Measurements from ENCODE around the gene SPRY4.
"Not testable (repeated sequence)": the region's sequence is repeated elsewhere in the genome, so short reads cannot be mapped to it uniquely, and the experiment has no call there.

Gene SPRY4

DNA sequence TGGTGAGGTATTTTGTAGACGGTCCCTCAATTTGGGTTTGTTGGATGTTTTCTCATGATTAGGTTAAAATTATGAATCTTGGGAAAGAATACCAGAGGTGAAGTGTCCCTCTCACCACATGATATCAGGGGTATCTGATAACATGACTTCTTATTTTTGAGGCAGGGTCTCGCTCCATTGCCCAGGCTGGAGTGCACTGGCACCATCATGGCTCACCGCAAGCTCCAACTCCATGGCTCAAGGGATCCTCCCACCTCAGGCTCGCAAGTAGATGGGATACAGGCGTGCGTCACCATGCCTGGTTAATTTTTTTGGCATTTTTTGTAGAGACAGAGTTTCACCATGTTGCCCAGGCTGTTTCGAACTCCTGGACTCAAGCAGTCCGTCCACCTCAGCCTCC, 24.1 kb downstream of the SPRY4 start:
- H3K79me2 ChIP-seq (ENCODE audit: control insufficient read depth, low read length): no peaks in the 10 kb centered on the region

DNA sequence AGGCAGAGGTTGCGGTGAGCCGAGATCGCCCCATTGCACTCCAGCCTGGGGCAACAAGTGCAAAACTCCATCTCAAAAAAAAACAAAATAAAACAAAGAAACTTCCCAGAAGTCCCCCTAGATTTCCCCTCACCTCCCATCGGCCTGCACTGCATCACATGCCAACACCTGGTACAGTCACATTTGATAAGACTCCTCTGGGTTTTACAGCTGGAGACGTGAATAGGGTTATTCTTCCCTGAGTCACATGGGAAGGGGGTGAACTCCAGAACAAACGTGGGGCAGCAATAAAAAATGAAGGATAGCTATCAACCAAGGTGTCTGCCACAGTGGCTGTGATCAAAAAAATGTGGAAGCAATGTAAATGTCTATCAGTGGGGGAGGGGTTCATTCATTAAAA, 26.0 kb downstream of the SPRY4 start:
- no peaks in the 10 kb centered on the region for H3K79me2 ChIP-seq (ENCODE audit: control insufficient read depth, low read length)

More for the DNA sequence above, 24.1 kb downstream of the SPRY4 start:
- no peaks in the 10 kb centered on the region for H3K36me3 ChIP-seq (ENCODE audit: control insufficient read depth, low read length)
- no peak overlapping the region for H3K4me2 ChIP-seq (ENCODE audit: low read length)
- no peaks in the 10 kb centered on the region for H4K20me1 ChIP-seq (ENCODE audit: control insufficient read depth, insufficient read depth, low read depth, low read length)
- no peak for TF ChIP-seq EZH2phosphoT487 (IDR thresholded peaks at IDR 0.05; ENCODE audit: borderline replicate concordance, low read length)
- TF ChIP-seq, protein P1, sequence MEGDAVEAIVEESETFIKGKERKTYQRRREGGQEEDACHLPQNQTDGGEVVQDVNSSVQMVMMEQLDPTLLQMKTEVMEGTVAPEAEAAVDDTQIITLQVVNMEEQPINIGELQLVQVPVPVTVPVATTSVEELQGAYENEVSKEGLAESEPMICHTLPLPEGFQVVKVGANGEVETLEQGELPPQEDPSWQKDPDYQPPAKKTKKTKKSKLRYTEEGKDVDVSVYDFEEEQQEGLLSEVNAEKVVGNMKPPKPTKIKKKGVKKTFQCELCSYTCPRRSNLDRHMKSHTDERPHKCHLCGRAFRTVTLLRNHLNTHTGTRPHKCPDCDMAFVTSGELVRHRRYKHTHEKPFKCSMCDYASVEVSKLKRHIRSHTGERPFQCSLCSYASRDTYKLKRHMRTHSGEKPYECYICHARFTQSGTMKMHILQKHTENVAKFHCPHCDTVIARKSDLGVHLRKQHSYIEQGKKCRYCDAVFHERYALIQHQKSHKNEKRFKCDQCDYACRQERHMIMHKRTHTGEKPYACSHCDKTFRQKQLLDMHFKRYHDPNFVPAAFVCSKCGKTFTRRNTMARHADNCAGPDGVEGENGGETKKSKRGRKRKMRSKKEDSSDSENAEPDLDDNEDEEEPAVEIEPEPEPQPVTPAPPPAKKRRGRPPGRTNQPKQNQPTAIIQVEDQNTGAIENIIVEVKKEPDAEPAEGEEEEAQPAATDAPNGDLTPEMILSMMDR (IDR thresholded peaks at IDR 0.05; ENCODE audit: low read depth, low read length, poor library complexity, severe bottlenecking): no peak
- no peaks in the 10 kb centered on the region for H3F3A ChIP-seq (ENCODE audit: control insufficient read depth, insufficient read depth)
- no peaks in the 10 kb centered on the region for H3K9me3 ChIP-seq (ENCODE audit: control insufficient read depth, insufficient read depth, low read length)
- no peaks in the 10 kb centered on the region for H3K9me2 ChIP-seq (replicated peaks; ENCODE audit: control insufficient read depth, low read length)
- H3K27ac ChIP-seq (ENCODE audit: low read depth, low read length): no peak overlapping the region
- H3K4me1 ChIP-seq (ENCODE audit: control insufficient read depth, low read length): no peaks in the 10 kb centered on the region
- H3K4me3 ChIP-seq (ENCODE audit: low read length): no peak overlapping the region
- H3K27me3 ChIP-seq (ENCODE audit: control insufficient read depth, low read length): peaks cover 4% of the 10 kb centered on the region

DNA sequence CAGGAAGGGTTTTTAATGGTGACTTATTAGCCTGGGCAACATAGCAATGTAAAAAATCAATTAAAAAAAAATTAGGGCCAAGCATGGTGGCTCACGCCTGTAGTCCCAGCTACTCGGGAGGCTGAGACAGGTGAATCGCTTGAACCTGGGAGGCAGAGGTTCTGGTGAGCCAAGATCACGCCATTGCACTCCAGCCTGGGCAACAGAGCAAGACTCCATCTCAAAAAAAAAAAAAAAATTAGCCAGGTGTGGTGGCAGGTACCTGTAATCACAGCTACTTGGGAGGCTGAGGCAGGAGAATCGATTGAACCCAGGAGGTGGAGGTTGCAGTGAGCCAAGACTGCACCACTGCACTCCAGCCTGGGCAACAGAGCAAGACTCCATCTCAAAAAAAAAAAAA, 27.0 kb downstream of the SPRY4 start:
- H3K4me3 ChIP-seq (ENCODE audit: low read length); H3K36me3 ChIP-seq (ENCODE audit: control insufficient read depth, low read length); H3F3A ChIP-seq (ENCODE audit: control insufficient read depth, insufficient read depth); H3K27me3 ChIP-seq (ENCODE audit: control insufficient read depth, low read length); H4K20me1 ChIP-seq (ENCODE audit: control insufficient read depth, insufficient read depth, low read depth, low read length); H3K79me2 ChIP-seq (ENCODE audit: control insufficient read depth, low read length); H3K4me1 ChIP-seq (ENCODE audit: control insufficient read depth, low read length); H3K9me2 ChIP-seq (replicated peaks; ENCODE audit: control insufficient read depth, low read length); H3K4me2 ChIP-seq (ENCODE audit: low read length); H3K9me3 ChIP-seq (ENCODE audit: control insufficient read depth, insufficient read depth, low read length); H3K27ac ChIP-seq (ENCODE audit: low read depth, low read length): not testable (repeated sequence)

More for the DNA sequence above, 26.0 kb downstream of the SPRY4 start:
- Histone ChIP-seq H3K27me3 (ENCODE audit: control insufficient read depth, low read length) (peaks cover 4% of the 10 kb centered on the region), H3K4me2 (ENCODE audit: low read length) (no peak overlapping the region), H3K4me1 (ENCODE audit: control insufficient read depth, low read length) (no peaks in the 10 kb centered on the region), H3K4me3 (ENCODE audit: low read length) (no peak overlapping the region), H3K9me2 (replicated peaks; ENCODE audit: control insufficient read depth, low read length) (no peaks in the 10 kb centered on the region), H4K20me1 (ENCODE audit: control insufficient read depth, insufficient read depth, low read depth, low read length) (no peaks in the 10 kb centered on the region), H3F3A (ENCODE audit: control insufficient read depth, insufficient read depth) (no peaks in the 10 kb centered on the region), H3K36me3 (ENCODE audit: control insufficient read depth, low read length) (no peaks in the 10 kb centered on the region), H3K9me3 (ENCODE audit: control insufficient read depth, insufficient read depth, low read length) (no peaks in the 10 kb centered on the region), H3K27ac (ENCODE audit: low read depth, low read length) (no peak overlapping the region)
- TF ChIP-seq, protein P1 (IDR thresholded peaks at IDR 0.05; ENCODE audit: low read depth, low read length, poor library complexity, severe bottlenecking): no peak
- no peak for TF ChIP-seq EZH2phosphoT487 (IDR thresholded peaks at IDR 0.05; ENCODE audit: borderline replicate concordance, low read length)

DNA sequence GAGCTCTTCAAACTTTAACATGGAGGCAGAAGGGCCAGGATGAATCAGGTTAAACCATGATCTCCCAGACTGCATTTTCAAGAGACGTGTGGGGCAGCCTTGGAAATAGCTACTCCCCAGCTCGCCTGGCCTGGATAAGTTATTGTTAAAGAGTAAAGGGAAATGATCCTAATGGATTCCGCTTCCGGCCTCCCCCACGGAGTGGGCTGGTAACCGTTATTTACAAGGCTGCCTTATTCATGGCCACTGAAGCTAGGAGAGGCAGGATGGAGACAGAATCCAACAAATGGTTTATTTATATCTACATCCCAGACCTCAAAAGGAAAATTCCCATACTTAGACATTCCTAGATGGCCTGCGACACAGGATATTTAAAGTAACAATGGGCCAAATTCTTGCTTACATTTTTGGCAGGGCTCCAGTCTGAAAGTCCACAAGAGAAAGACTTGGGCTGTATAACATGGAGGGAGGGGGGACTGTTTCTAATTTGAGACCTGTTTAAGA, 27.9 kb downstream of the SPRY4 start:
- Histone ChIP-seq H3K4me1 (ENCODE audit: control insufficient read depth, low read length) (no peaks in the 10 kb centered on the region), H3F3A (ENCODE audit: control insufficient read depth, insufficient read depth) (no peaks in the 10 kb centered on the region), H3K4me3 (ENCODE audit: low read length) (no peak overlapping the region), H3K9me3 (ENCODE audit: control insufficient read depth, insufficient read depth, low read length) (no peaks in the 10 kb centered on the region), H3K36me3 (ENCODE audit: control insufficient read depth, low read length) (no peaks in the 10 kb centered on the region), H3K4me2 (ENCODE audit: low read length) (no peak overlapping the region), H3K79me2 (ENCODE audit: control insufficient read depth, low read length) (no peaks in the 10 kb centered on the region), H4K20me1 (ENCODE audit: control insufficient read depth, insufficient read depth, low read depth, low read length) (no peaks in the 10 kb centered on the region), H3K27ac (ENCODE audit: low read depth, low read length) (no peak overlapping the region), H3K27me3 (ENCODE audit: control insufficient read depth, low read length) (peaks cover 4% of the 10 kb centered on the region; the same call in 1 of the 2 replicates), H3K9me2 (replicated peaks; ENCODE audit: control insufficient read depth, low read length) (no peaks in the 10 kb centered on the region)
- TF ChIP-seq, protein P1 (IDR thresholded peaks at IDR 0.05; ENCODE audit: low read depth, low read length, poor library complexity, severe bottlenecking): no peak
- TF ChIP-seq EZH2phosphoT487 (IDR thresholded peaks at IDR 0.05; ENCODE audit: borderline replicate concordance, low read length): no peak
